ENCODE results near the gene RBM28. TPM values are rescaled to one million over a fixed set of nuclear protein-coding genes. Genes with fewer than 3 reads are reported as not detected.
"Not testable (repeated sequence)": the region's sequence is repeated elsewhere in the genome, so short reads cannot be mapped to it uniquely, and the experiment has no call there.

Gene RBM28
- total RNA-seq, 2 donors from 2014 or later = 20.2 to 28.3 TPM

GRCh38 chr7:128303133-128303532, 40.6 kb downstream of the RBM28 start:
- Histone ChIP-seq H3K4me3 (no peak overlapping the region), H3K4me1 (no peaks in the 10 kb centered on the region), H3K36me3 (replicated peaks in 1 of 2; ENCODE audit: insufficient read depth in 1 of 2, low read depth in 2 of 2) (peaks cover 7 to 10% of the 10 kb centered on the region in 2 donors), H3K9me3 (no peaks in the 10 kb centered on the region), H3K27me3 (no peaks in the 10 kb centered on the region), H3K27ac (no peak overlapping the region)
- intact Hi-C loops (cut with DNase I) = no loop called here
- DNase-seq = no peak
- no peak for ATAC-seq
- TF ChIP-seq POLR2A (IDR thresholded peaks at IDR 0.05) = no peak
- no peak for TF ChIP-seq CTCF (IDR thresholded peaks at IDR 0.05)
- 94 to 100% methylated on average over 1 to 2 of the region's 2 CpGs for WGBS, 2 donors

DNA sequence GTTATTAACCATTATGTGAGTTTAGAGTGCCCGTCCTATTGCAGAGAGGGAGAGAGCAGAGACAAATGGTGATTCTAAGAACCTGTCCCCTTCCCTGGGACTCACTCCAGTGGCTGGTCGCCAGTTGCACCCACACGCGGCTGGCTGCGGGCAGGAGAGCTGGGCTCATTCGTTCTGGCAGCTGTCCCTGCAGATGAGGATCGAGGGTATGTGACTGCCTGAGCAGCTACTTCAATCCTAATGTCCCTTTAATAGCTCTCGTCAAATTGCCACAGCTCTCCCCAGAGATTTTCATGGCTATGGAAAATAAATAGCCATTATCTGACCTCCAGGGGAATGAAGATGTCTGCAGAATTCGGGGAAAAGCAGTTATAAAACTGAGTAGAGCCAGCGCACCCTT, 41.6 kb downstream of the RBM28 start:
- Histone ChIP-seq H3K4me3 (no peak overlapping the region), H3K9me3 (no peaks in the 10 kb centered on the region), H3K27me3 (no peaks in the 10 kb centered on the region), H3K36me3 (replicated peaks in 1 of 2; ENCODE audit: insufficient read depth in 1 of 2, low read depth in 2 of 2) (peaks cover 4 to 7% of the 10 kb centered on the region in 2 donors), H3K27ac (no peak overlapping the region), H3K4me1 (no peaks in the 10 kb centered on the region)
- ATAC-seq (no peak), DNase-seq (no peak)
- 67 to 71% methylated on average over 10 of the region's 10 CpGs for WGBS, 2 donors
- TF ChIP-seq POLR2A (IDR thresholded peaks at IDR 0.05) (no peak), CTCF (IDR thresholded peaks at IDR 0.05) (no peak)
- intact Hi-C loops (cut with DNase I) = no loop called here

GRCh38 chr7:128299109-128299607, 44.5 kb downstream of the RBM28 start:
- Histone ChIP-seq H3K9me3 (no peaks in the 10 kb centered on the region), H3K36me3 (replicated peaks in 1 of 2; ENCODE audit: insufficient read depth in 1 of 2, low read depth in 2 of 2) (no peaks in the 10 kb centered on the region), H3K27ac (no peak overlapping the region), H3K4me3 (no peak overlapping the region), H3K27me3 (no peaks in the 10 kb centered on the region), H3K4me1 (no peaks in the 10 kb centered on the region)
- DNase-seq (no peak), ATAC-seq (no peak)
- no peak for TF ChIP-seq CTCF (IDR thresholded peaks at IDR 0.05)
- intact Hi-C loops (cut with DNase I) = no loop called here
- 77 to 79% methylated on average over 7 of the region's 7 CpGs for WGBS, 2 donors

- H3K27ac ChIP-seq; ATAC-seq; H3K36me3 ChIP-seq (replicated peaks in 1 of 2; ENCODE audit: insufficient read depth in 1 of 2, low read depth in 2 of 2); H3K27me3 ChIP-seq; DNase-seq; H3K9me3 ChIP-seq; H3K4me1 ChIP-seq; H3K4me3 ChIP-seq; intact Hi-C loops (cut with DNase I): not testable (repeated sequence)
- WGBS, 2 donors = 78 to 91% methylated on average over 5 of the region's 7 CpGs
Measured at GRCh38 chr7:128298004-128298403, 45.7 kb downstream of the RBM28 start.

- intact Hi-C loops (cut with DNase I) = no loop called here
- no peak overlapping the region for H3K27ac ChIP-seq
- H3K9me3 ChIP-seq = no peaks in the 10 kb centered on the region
- H3K27me3 ChIP-seq = no peaks in the 10 kb centered on the region
- H3K36me3 ChIP-seq (replicated peaks in 1 of 2; ENCODE audit: insufficient read depth in 1 of 2, low read depth in 2 of 2) = no peaks in the 10 kb centered on the region
- H3K4me1 ChIP-seq = no peaks in the 10 kb centered on the region
- 93 to 98% methylated on average over 4 of the region's 4 CpGs for WGBS, 2 donors
- no peak for TF ChIP-seq CTCF (IDR thresholded peaks at IDR 0.05)
- TF ChIP-seq POLR2A (IDR thresholded peaks at IDR 0.05) = no peak
- H3K4me3 ChIP-seq = no peak overlapping the region
- ATAC-seq = no peak
- DNase-seq = no peak
Measured at GRCh38 chr7:128287556-128287955, 56.2 kb downstream of the RBM28 start.
